ENCODE data around the gene MSH3.

- TF ChIP-seq PATZ1 (CRISPR knock-in tag; IDR thresholded peaks at IDR 0.05; ENCODE audit: borderline replicate concordance) (no peak), ZFP30 (CRISPR knock-in tag; IDR thresholded peaks at IDR 0.05) (no peak), CREB5 (CRISPR knock-in tag; IDR thresholded peaks at IDR 0.05; ENCODE audit: low read depth) (no peak), PPARA (CRISPR knock-in tag; IDR thresholded peaks at IDR 0.05; ENCODE audit: borderline replicate concordance) (no peak), RARB (CRISPR knock-in tag; IDR thresholded peaks at IDR 0.05) (no peak)
- TF ChIP-seq, protein P1, sequence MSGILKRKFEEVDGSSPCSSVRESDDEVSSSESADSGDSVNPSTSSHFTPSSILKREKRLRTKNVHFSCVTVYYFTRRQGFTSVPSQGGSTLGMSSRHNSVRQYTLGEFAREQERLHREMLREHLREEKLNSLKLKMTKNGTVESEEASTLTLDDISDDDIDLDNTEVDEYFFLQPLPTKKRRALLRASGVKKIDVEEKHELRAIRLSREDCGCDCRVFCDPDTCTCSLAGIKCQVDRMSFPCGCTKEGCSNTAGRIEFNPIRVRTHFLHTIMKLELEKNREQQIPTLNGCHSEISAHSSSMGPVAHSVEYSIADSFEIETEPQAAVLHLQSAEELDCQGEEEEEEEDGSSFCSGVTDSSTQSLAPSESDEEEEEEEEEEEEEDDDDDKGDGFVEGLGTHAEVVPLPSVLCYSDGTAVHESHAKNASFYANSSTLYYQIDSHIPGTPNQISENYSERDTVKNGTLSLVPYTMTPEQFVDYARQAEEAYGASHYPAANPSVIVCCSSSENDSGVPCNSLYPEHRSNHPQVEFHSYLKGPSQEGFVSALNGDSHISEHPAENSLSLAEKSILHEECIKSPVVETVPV (CRISPR knock-in tag; IDR thresholded peaks at IDR 0.05), result no peak
These were observed 50.8 kb downstream of the MSH3 start for GRCh38 chr5:80705216-80705769.

Data from SK-N-SH treated with all-trans-retinoic acid at 6 μM for 48 hours (cell line).